Right atrium auricular region (tissue), 2 donors: ENCODE results near the gene ASB6. TPM values are rescaled to one million over a fixed set of nuclear protein-coding genes. Genes with fewer than 3 reads are reported as not detected.

ENCODE experiments used
- DNase-seq: peaks from one replicate; pipeline ENCODE4 v3.0.0-alpha.2; 2019; ENCODE audit warnings: low spot score
- H3K27ac ChIP-seq, 2 donors: fragments of 200-600 bp; sonication (generic); 1 replicate in 1 of 2; 2 replicates in 1 of 2; pipeline ENCODE4 v1.5.1; 2016 to 2019
- H3K27me3 ChIP-seq, 2 donors: fragments of 200-600 bp; sonication (generic); one replicate each; pipeline versions ENCODE4 v1.5.1 to v1.6.0; 2017 to 2019
- H3K36me3 ChIP-seq: fragments of 200-600 bp; sonication (generic); one replicate; pipeline ENCODE4 v1.5.1; 2016
- H3K4me1 ChIP-seq, 2 donors: fragments of 200-600 bp; sonication (generic); one replicate each; pipeline versions ENCODE4 v1.5.1 to v1.6.0; 2017 to 2019
- H3K4me3 ChIP-seq, 2 donors: fragments of 200-600 bp; sonication (generic); 1 replicate in 1 of 2; 2 replicates in 1 of 2; pipeline ENCODE4 v1.5.1; 2017 to 2019; ENCODE audit warnings: mild to moderate bottlenecking in 1 of 2, moderate library complexity in 1 of 2
- H3K9me3 ChIP-seq, 2 donors: fragments of 200-600 bp; sonication (generic); one replicate each; pipeline ENCODE4 v1.5.1; 2019
- total RNA-seq, 2 donors: library from RNA; depleted of rRNA; stranded (reverse); fragments of >200 nt; gene quantifications; one replicate each; pipeline ENCODE4 v1.1.0, GENCODE V29; 2016
- TF ChIP-seq, protein P1 (sequence below), 2 donors: fragments of 200-600 bp; sonication (generic); IDR thresholded peaks; one replicate each; pipeline ENCODE4 v1.5.1; 2019; ENCODE audit warnings: antibody characterized with exemption in 2 of 2

The ASB6 gene
- total RNA-seq, 2 donors from 2014 or later = 10.2 to 12.6 TPM

DNA sequence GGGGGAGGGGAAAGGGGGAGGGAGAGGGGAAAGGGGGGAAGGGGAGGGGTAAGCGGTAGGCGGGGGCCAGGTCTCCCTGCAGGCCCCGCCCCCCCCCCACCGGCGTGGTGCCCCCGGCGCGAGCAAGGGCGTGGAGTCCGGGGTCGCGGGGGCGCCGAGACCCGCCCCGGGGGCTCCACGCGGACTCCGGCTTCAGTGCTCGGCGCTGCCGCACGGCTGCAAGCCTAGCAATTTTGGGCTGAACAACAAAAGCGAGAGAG is 31.8 kb downstream of the ASB6 start:
- Histone ChIP-seq H3K36me3 (no peaks in the 10 kb centered on the region), H3K9me3 (no peaks in the 10 kb centered on the region), H3K4me1 (peaks cover 0 to 48% of the 10 kb centered on the region in 2 donors), H3K27me3 (no peaks in the 10 kb centered on the region), H3K27ac (peak overlapping the region; percentile 93 to 94), H3K4me3 (peak overlapping the region; percentile 61 to 70)
- no peak for DNase-seq
- TF ChIP-seq, protein P1, sequence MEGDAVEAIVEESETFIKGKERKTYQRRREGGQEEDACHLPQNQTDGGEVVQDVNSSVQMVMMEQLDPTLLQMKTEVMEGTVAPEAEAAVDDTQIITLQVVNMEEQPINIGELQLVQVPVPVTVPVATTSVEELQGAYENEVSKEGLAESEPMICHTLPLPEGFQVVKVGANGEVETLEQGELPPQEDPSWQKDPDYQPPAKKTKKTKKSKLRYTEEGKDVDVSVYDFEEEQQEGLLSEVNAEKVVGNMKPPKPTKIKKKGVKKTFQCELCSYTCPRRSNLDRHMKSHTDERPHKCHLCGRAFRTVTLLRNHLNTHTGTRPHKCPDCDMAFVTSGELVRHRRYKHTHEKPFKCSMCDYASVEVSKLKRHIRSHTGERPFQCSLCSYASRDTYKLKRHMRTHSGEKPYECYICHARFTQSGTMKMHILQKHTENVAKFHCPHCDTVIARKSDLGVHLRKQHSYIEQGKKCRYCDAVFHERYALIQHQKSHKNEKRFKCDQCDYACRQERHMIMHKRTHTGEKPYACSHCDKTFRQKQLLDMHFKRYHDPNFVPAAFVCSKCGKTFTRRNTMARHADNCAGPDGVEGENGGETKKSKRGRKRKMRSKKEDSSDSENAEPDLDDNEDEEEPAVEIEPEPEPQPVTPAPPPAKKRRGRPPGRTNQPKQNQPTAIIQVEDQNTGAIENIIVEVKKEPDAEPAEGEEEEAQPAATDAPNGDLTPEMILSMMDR (IDR thresholded peaks at IDR 0.05) = no peak

DNA sequence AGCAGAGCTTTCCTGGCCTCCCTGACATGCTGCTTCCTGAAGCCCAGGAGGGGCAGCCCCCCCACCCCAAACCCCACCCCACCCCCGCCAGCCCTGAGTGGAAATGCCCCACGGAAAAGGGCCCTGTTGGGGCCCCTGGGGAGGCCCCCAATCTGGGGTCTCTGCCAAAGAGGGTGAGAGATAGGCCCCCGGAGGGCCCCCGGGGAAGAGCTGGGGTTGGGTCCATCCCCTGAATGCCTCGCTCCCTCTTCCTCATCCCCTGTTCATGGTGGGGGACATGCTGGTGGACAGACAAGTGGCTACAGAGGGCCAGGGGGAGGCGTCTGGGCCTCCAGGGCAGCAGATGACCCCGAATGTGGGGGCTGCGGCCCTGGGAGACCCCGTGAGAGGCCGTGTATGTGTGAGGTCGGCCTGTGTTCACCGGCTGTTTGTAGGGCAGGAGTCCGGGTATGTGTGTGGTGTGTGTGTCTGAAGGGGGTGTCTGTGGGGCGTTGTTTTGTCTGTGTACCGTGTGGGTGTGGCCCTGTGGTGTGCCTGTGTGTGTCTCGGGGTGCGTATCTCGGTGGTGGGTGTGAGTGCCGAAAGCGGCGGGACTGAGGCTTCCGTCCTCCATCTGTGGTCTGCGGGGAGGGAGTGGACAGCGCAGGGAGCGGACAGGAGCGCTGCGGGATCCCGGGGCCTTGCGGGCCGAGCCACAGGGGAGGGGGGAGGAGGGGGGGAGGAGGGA is 32.3 kb downstream of the ASB6 start:
- no peaks in the 10 kb centered on the region for H3K36me3 ChIP-seq
- H3K4me3 ChIP-seq = peak overlapping the region; percentile 61 to 70
- H3K9me3 ChIP-seq = no peaks in the 10 kb centered on the region
- TF ChIP-seq, protein P1 (IDR thresholded peaks at IDR 0.05) = no peak
- no peaks in the 10 kb centered on the region for H3K27me3 ChIP-seq
- H3K4me1 ChIP-seq = peaks cover 0 to 48% of the 10 kb centered on the region in 2 donors
- DNase-seq = no peak
- H3K27ac ChIP-seq = peak overlapping the region; percentile 93 to 94

DNA sequence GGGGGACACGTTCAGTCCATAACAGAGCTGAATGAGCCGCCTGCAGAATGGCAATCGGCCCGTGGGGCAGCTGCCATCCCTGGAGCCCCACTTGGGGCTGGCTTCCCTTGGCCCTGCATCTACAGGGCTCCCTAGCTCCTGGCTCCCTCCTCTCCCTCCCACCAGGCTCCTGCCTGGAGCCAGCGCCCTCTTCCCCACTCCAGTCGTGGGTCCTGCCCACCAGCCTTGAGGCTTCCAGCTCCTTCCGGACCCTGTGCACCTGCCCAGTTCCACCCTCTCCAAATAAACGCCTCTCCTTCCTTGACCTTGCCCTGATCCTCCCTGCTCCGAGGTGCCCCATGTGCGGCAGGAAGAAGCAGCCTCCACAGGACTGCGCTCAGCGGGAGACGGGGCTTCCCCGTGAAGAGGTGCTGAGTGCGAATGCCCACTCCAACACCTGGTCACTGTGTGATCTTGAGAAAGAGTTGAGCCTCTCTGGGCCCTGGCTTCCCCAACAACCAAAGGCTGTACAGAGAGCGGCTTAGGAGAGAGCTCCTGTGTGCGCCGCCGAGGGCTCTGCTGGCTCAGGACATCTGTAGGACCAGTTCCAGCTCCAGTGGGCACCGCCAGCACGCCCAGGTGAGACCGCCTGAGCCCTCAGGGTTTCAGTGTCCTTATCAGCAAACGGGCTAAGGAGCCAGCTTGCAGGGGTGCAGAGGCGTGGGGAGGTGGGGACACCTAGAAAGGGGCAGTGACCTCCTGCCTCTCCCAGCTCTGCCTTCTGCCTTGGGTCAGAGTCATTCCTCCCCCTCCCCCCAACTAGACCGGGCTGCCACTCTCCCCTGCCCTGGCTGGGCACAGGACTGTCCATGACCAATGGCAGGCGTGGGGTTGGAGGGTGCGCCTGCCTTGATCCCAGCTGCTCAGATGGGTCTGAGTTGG is 33.1 kb downstream of the ASB6 start:
- Histone ChIP-seq H3K4me3 (no peak overlapping the region), H3K36me3 (no peaks in the 10 kb centered on the region), H3K27ac (peak overlapping the region; percentile 93 to 94), H3K27me3 (no peaks in the 10 kb centered on the region), H3K4me1 (peaks cover 0 to 48% of the 10 kb centered on the region in 2 donors), H3K9me3 (no peaks in the 10 kb centered on the region)
- no peak for DNase-seq
- TF ChIP-seq, protein P1 (IDR thresholded peaks at IDR 0.05) = no peak

DNA sequence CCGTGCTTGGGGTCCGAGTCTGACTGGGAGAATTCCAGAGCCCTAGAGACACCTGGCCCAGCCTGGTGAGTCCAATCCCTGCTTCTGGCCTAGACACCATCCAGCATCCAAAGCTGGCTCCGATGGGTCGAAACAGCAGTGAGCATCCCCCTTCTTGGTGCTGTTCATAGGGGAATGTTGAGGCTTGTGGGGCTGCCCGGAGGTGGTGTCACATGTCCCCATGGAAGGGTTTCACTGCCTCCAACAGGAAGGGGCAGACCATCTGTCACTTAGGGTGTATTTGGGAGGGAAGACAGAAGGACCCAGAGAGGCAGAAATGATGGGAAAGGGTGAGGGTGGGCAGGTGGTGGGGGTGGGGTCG is 34.9 kb downstream of the ASB6 start:
- H3K4me3 ChIP-seq = no peak overlapping the region
- no peaks in the 10 kb centered on the region for H3K27me3 ChIP-seq
- TF ChIP-seq, protein P1 (IDR thresholded peaks at IDR 0.05) = no peak
- no peak for DNase-seq
- H3K9me3 ChIP-seq = no peaks in the 10 kb centered on the region
- H3K36me3 ChIP-seq = no peaks in the 10 kb centered on the region
- H3K27ac ChIP-seq = peak overlapping the region; percentile 93 to 94
- H3K4me1 ChIP-seq = peaks cover 0 to 54% of the 10 kb centered on the region in 2 donors

DNA sequence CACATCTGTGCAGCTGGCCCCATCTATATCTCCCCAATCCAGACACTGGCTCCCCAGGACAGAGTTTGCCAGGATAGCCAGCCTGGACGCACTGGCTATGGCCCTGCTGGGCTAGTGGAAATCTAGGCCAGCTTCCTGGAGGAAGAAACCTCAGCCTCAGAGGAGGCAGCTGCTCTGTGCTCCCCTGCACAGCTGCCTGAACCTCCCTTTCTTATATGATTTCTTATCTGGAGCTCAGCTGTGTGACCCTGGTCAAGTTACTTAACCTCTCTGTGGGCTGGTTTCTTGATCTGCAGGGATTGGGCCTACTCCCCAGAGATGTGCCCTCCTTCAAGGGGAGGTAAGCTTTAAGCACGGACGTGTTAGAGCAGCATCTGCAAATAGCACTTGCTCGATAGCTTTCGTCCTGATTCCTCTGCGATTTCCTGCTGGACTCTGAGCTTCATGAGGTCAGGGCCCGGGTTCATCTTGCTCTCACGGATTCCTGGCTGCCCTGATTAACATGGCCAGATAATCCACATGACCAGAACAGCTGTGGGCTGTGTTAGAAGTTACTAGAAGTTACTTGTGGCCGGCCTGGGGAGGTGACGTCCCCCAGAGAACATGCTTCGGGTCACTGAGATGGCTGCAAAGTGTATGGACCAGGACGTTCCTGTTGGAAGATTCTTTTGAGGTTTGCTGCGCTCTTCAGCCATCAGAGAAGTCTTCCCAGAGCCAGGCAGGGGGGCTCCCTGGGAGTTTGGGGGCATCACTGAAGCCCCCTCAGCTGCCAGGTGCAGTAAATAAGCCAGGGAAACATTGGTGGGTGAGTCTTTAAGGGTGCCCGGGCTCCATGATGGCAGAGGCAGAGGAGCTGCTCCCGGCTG is 35.6 kb downstream of the ASB6 start:
- Histone ChIP-seq H3K4me1 (peaks cover 0 to 54% of the 10 kb centered on the region in 2 donors), H3K27ac (peak overlapping the region; percentile 93 to 94), H3K27me3 (no peaks in the 10 kb centered on the region), H3K9me3 (no peaks in the 10 kb centered on the region), H3K36me3 (no peaks in the 10 kb centered on the region), H3K4me3 (no peak overlapping the region)
- DNase-seq = no peak
- TF ChIP-seq, protein P1 (IDR thresholded peaks at IDR 0.05) = no peak
